Cardiac muscle cell (in vitro differentiated cells and primary cell): ENCODE measurements around the gene ANKK1. TPM values are rescaled to one million over a fixed set of nuclear protein-coding genes. Genes with fewer than 3 reads are reported as not detected.

Experiments
- DNase-seq, 2 donors: peaks; one replicate each; pipeline versions ENCODE4 v3.0.0 to v3.0.0-alpha.2; 2010 to 2017; ENCODE audit warnings: low read depth in 1 of 2, low spot score in 1 of 2
- H3K27ac ChIP-seq: fragments of 200-600 bp; sonication (generic); 2 replicates; pipeline ENCODE4 v1.5.1; 2016
- H3K27me3 ChIP-seq: fragments of 200-600 bp; sonication (generic); 2 replicates; pipeline ENCODE4 v1.6.0; 2016; ENCODE audit warnings: control low read depth
- H3K36me3 ChIP-seq: fragments of 200-600 bp; sonication (generic); 2 replicates; pipeline ENCODE4 v1.5.1; 2016; ENCODE audit warnings: control low read depth
- H3K4me1 ChIP-seq: fragments of 200-600 bp; sonication (generic); 2 replicates; pipeline ENCODE4 v1.8.1; 2017; ENCODE audit warnings: low read depth, mild to moderate bottlenecking, mixed run types
- H3K4me3 ChIP-seq: fragments of 200-600 bp; sonication (generic); 2 replicates; pipeline ENCODE4 v1.5.1; 2016; ENCODE audit warnings: mild to moderate bottlenecking
- H3K9me3 ChIP-seq: fragments of 200-600 bp; sonication (generic); 2 replicates; pipeline ENCODE4 v1.5.1; 2017; ENCODE audit warnings: low read depth, mild to moderate bottlenecking, control low read depth
- CTCF ChIP-seq: IDR thresholded peaks from 2 replicates; pipeline ENCODE4 v1.5.1; 2012; ENCODE audit warnings: low read depth, mild to moderate bottlenecking, low read length
- polyA plus RNA-seq: library from polyadenylated mRNA; unstranded; fragments of >200 nt; fragmentation: Nextera tagmentation; extraction: Ambion mirVana; gene quantifications from 2 replicates; pipeline ENCODE4 v1.2.1, GENCODE V29; 2016
- total RNA-seq: library from RNA; depleted of rRNA; stranded (reverse); fragments of >200 nt; gene quantifications from 2 replicates; pipeline ENCODE4 v1.2.3, GENCODE V29; 2016

ANKK1 gene
- total and polyA plus RNA-seq, 2 experiments from 2014 or later: 0.09 TPM; not detected in 1

GRCh38 chr11:113449743-113450142 lies 62.2 kb downstream of the ANKK1 start:
- H3K4me3 ChIP-seq: no peak overlapping the region
- no peaks in the 10 kb centered on the region for H3K36me3 ChIP-seq
- TF ChIP-seq CTCF: no peak
- H3K4me1 ChIP-seq: peaks cover 9% of the 10 kb centered on the region
- H3K9me3 ChIP-seq: no peaks in the 10 kb centered on the region
- H3K27me3 ChIP-seq: no peaks in the 10 kb centered on the region
- no peak overlapping the region for H3K27ac ChIP-seq
- DNase-seq: no peak

Other genes starting within 250 kb of the ANKK1 start
- 17.7 and 30.5 TPM in 2 replicates for gene TTC12, start 73.2 kb upstream of the ANKK1 start, total RNA-seq
- 14.9 and 19.4 TPM in 2 replicates for gene TTC12, start 73.2 kb upstream of the ANKK1 start, polyA plus RNA-seq
- gene DRD2, start 87.6 kb downstream of the ANKK1 start, total RNA-seq: 0.24 and 0.53 TPM in 2 replicates
- gene DRD2, start 87.6 kb downstream of the ANKK1 start, polyA plus RNA-seq: 0.07 and 0.44 TPM in 2 replicates